ENCODE measurements around the gene ATP1A1. TPM values are rescaled to one million over a fixed set of nuclear protein-coding genes. Genes with fewer than 3 reads are reported as not detected.

ATP1A1 gene
- total and polyA plus RNA-seq, 2 donors, result 63.6 to 230 TPM

GRCh38 chr1:116334015-116334547 is 39.0 kb upstream of the ATP1A1 start:
- H3K36me3 ChIP-seq (ENCODE audit: insufficient read depth), result no peaks in the 10 kb centered on the region
- H3K4me1 ChIP-seq (ENCODE audit: insufficient read depth), result no peaks in the 10 kb centered on the region
- no peak overlapping the region for H3K27ac ChIP-seq (ENCODE audit: low read depth)
- WGBS, result 99% methylated on average over 2 of the region's 2 CpGs
- no peak overlapping the region for H3K4me3 ChIP-seq (ENCODE audit: low read depth, low read length)
- DNase-seq (ENCODE audit: extremely low spot score), result no peak

GRCh38 chr1:116334868-116335635 is 38.0 kb upstream of the ATP1A1 start:
- Histone ChIP-seq H3K4me3 (ENCODE audit: low read depth, low read length) (no peak overlapping the region), H3K36me3 (ENCODE audit: insufficient read depth) (no peaks in the 10 kb centered on the region), H3K27ac (ENCODE audit: low read depth) (no peak overlapping the region), H3K4me1 (ENCODE audit: insufficient read depth) (no peaks in the 10 kb centered on the region)
- WGBS, result 54% methylated on average over 9 of the region's 9 CpGs
- no peak for DNase-seq (ENCODE audit: extremely low spot score)

GRCh38 chr1:116335850-116336624 is 37.0 kb upstream of the ATP1A1 start:
- no peak overlapping the region for H3K27ac ChIP-seq (ENCODE audit: low read depth)
- 79% methylated on average over 11 of the region's 11 CpGs for WGBS
- DNase-seq (ENCODE audit: extremely low spot score), result no peak

GRCh38 chr1:116337398-116337797 is 35.6 kb upstream of the ATP1A1 start:
- WGBS, result 94% methylated on average over 7 of the region's 7 CpGs
- Histone ChIP-seq H3K4me1 (ENCODE audit: insufficient read depth) (no peaks in the 10 kb centered on the region), H3K27ac (ENCODE audit: low read depth) (no peak overlapping the region), H3K4me3 (ENCODE audit: low read depth, low read length) (no peak overlapping the region), H3K36me3 (ENCODE audit: insufficient read depth) (no peaks in the 10 kb centered on the region)
- DNase-seq (ENCODE audit: extremely low spot score), result no peak

More at GRCh38 chr1:116335850-116336624, 37.0 kb upstream of the ATP1A1 start:
- Histone ChIP-seq H3K36me3 (ENCODE audit: insufficient read depth) (no peaks in the 10 kb centered on the region), H3K4me1 (ENCODE audit: insufficient read depth) (no peaks in the 10 kb centered on the region), H3K4me3 (ENCODE audit: low read depth, low read length) (no peak overlapping the region)

- WGBS, result 91% methylated on average over 2 of the region's 2 CpGs
- H3K27ac ChIP-seq (ENCODE audit: low read depth), result no peak overlapping the region
- no peaks in the 10 kb centered on the region for H3K4me1 ChIP-seq (ENCODE audit: insufficient read depth)
- H3K4me3 ChIP-seq (ENCODE audit: low read depth, low read length), result no peak overlapping the region
- H3K36me3 ChIP-seq (ENCODE audit: insufficient read depth), result no peaks in the 10 kb centered on the region
- DNase-seq (ENCODE audit: extremely low spot score), result no peak
Observed at GRCh38 chr1:116338400-116338799, 34.6 kb upstream of the ATP1A1 start.

GRCh38 chr1:116340506-116341231 is 32.4 kb upstream of the ATP1A1 start:
- 83% methylated on average over 2 of the region's 2 CpGs for WGBS
- no peaks in the 10 kb centered on the region for H3K36me3 ChIP-seq (ENCODE audit: insufficient read depth)
- no peak for DNase-seq (ENCODE audit: extremely low spot score)

GRCh38 chr1:116343019-116343418 is 30.0 kb upstream of the ATP1A1 start:
- Histone ChIP-seq H3K27ac (ENCODE audit: low read depth) (no peak overlapping the region), H3K4me1 (ENCODE audit: insufficient read depth) (no peaks in the 10 kb centered on the region), H3K4me3 (ENCODE audit: low read depth, low read length) (no peak overlapping the region), H3K36me3 (ENCODE audit: insufficient read depth) (no peaks in the 10 kb centered on the region)
- 85% methylated on average over 4 of the region's 4 CpGs for WGBS
- no peak for DNase-seq (ENCODE audit: extremely low spot score)

More at GRCh38 chr1:116340506-116341231, 32.4 kb upstream of the ATP1A1 start:
- Histone ChIP-seq H3K4me1 (ENCODE audit: insufficient read depth) (no peaks in the 10 kb centered on the region), H3K27ac (ENCODE audit: low read depth) (no peak overlapping the region), H3K4me3 (ENCODE audit: low read depth, low read length) (no peak overlapping the region)

GRCh38 chr1:116345011-116345410 is 28.0 kb upstream of the ATP1A1 start:
- H3K4me3 ChIP-seq (ENCODE audit: low read depth, low read length), result no peak overlapping the region
- 97% methylated on average over 1 of the region's 1 CpG for WGBS
- no peaks in the 10 kb centered on the region for H3K36me3 ChIP-seq (ENCODE audit: insufficient read depth)
- no peak for DNase-seq (ENCODE audit: extremely low spot score)
- H3K27ac ChIP-seq (ENCODE audit: low read depth), result no peak overlapping the region
- H3K4me1 ChIP-seq (ENCODE audit: insufficient read depth), result no peaks in the 10 kb centered on the region

- Histone ChIP-seq H3K4me1 (ENCODE audit: insufficient read depth) (no peaks in the 10 kb centered on the region), H3K36me3 (ENCODE audit: insufficient read depth) (no peaks in the 10 kb centered on the region), H3K4me3 (ENCODE audit: low read depth, low read length) (no peak overlapping the region), H3K27ac (ENCODE audit: low read depth) (no peak overlapping the region)
- WGBS, result 7% methylated on average over 2 of the region's 2 CpGs
- no peak for DNase-seq (ENCODE audit: extremely low spot score)
Observed at GRCh38 chr1:116345843-116346242, 27.2 kb upstream of the ATP1A1 start.

- Histone ChIP-seq H3K27ac (ENCODE audit: low read depth) (no peak overlapping the region), H3K4me1 (ENCODE audit: insufficient read depth) (no peaks in the 10 kb centered on the region), H3K36me3 (ENCODE audit: insufficient read depth) (no peaks in the 10 kb centered on the region), H3K4me3 (ENCODE audit: low read depth, low read length) (no peak overlapping the region)
- WGBS, result 65% methylated on average over 4 of the region's 4 CpGs
- no peak for DNase-seq (ENCODE audit: extremely low spot score)
Observed at GRCh38 chr1:116346943-116347673, 25.9 kb upstream of the ATP1A1 start.

- Histone ChIP-seq H3K4me1 (ENCODE audit: insufficient read depth) (no peaks in the 10 kb centered on the region), H3K4me3 (ENCODE audit: low read depth, low read length) (no peak overlapping the region), H3K27ac (ENCODE audit: low read depth) (no peak overlapping the region), H3K36me3 (ENCODE audit: insufficient read depth) (no peaks in the 10 kb centered on the region)
- 78% methylated on average over 2 of the region's 2 CpGs for WGBS
- DNase-seq (ENCODE audit: extremely low spot score), result no peak
Observed at GRCh38 chr1:116347696-116348095, 25.3 kb upstream of the ATP1A1 start.

- Histone ChIP-seq H3K4me3 (ENCODE audit: low read depth, low read length) (no peak overlapping the region), H3K4me1 (ENCODE audit: insufficient read depth) (no peaks in the 10 kb centered on the region), H3K36me3 (ENCODE audit: insufficient read depth) (no peaks in the 10 kb centered on the region), H3K27ac (ENCODE audit: low read depth) (no peak overlapping the region)
- DNase-seq (ENCODE audit: extremely low spot score), result no peak
- 90% methylated on average over 2 of the region's 2 CpGs for WGBS
Observed at GRCh38 chr1:116350097-116350645, 22.9 kb upstream of the ATP1A1 start.

- Histone ChIP-seq H3K36me3 (ENCODE audit: insufficient read depth) (no peaks in the 10 kb centered on the region), H3K27ac (ENCODE audit: low read depth) (no peak overlapping the region), H3K4me1 (ENCODE audit: insufficient read depth) (no peaks in the 10 kb centered on the region), H3K4me3 (ENCODE audit: low read depth, low read length) (no peak overlapping the region)
- no peak for DNase-seq (ENCODE audit: extremely low spot score)
- WGBS, result 81% methylated on average over 4 of the region's 4 CpGs
Observed at GRCh38 chr1:116351914-116352313, 21.1 kb upstream of the ATP1A1 start.
